K562 (cell line): ENCODE data around the gene TTC23L. TPM values are rescaled to one million over a fixed set of nuclear protein-coding genes. Genes with fewer than 3 reads are reported as not detected.
A peak's percentile ranks its signal among the peaks of the same experiment; 100 is the strongest.

ENCODE experiments used
- COPS2 ChIP-seq: fragments of 450-650 bp; conservative IDR thresholded peaks from 2 replicates; pipeline ENCODE4 v1.6.1; 2016; ENCODE audit warnings: mild to moderate bottlenecking, moderate library complexity
- DIDO1 ChIP-seq: fragments of 450-650 bp; IDR thresholded peaks from 2 replicates; pipeline ENCODE4 v1.6.1; 2016; ENCODE audit warnings: low read depth, missing biosample characterization, missing genetic modification characterization
- ESRRB ChIP-seq: fragments of 250-450 bp; sonication (Bioruptor Pico); IDR thresholded peaks from 2 replicates; pipeline ENCODE4 v1.5.0; 2020; ENCODE audit warnings: mild to moderate bottlenecking, moderate library complexity, borderline replicate concordance
- GATAD2B ChIP-seq: fragments of 450-650 bp; IDR thresholded peaks from 2 replicates; pipeline ENCODE4 v1.6.1; 2017; ENCODE audit warnings: mild to moderate bottlenecking, borderline replicate concordance
- HNRNPK ChIP-seq: fragments of 200-400 bp; formaldehyde crosslinking; IDR thresholded peaks from one replicate; pipeline ENCODE4 v1.6.1; 2018; ENCODE audit warnings: mild to moderate bottlenecking, low read depth, low read length; ENCODE audit not compliant: poor library complexity, severe bottlenecking
- MAZ ChIP-seq, 2 experiments: fragments of 450-650 bp in 1 of 2; sonication (generic) in 1 of 2; formaldehyde crosslinking; IDR thresholded peaks in 1 of 2; conservative IDR thresholded peaks in 1 of 2; 2 replicates each; pipeline versions ENCODE4 v1.4.0 to v1.5.0; 2020; ENCODE audit warnings: mild to moderate bottlenecking in 1 of 2, missing genetic modification reagents in 1 of 2
- MBD1 ChIP-seq: fragments of 250-450 bp; sonication (Bioruptor Pico); IDR thresholded peaks from 2 replicates; pipeline ENCODE4 v1.8.0; 2022; ENCODE audit warnings: inconsistent platforms
- MCM3 ChIP-seq: fragments of 450-650 bp; IDR thresholded peaks from 2 replicates; pipeline ENCODE4 v1.6.1; 2016
- MCM5 ChIP-seq: fragments of 450-650 bp; IDR thresholded peaks from 2 replicates; pipeline ENCODE4 v1.6.1; 2016; ENCODE audit warnings: low read depth
- NELFE ChIP-seq: IDR thresholded peaks from 2 replicates; pipeline ENCODE4 v1.6.1; 2011; ENCODE audit warnings: mild to moderate bottlenecking; ENCODE audit not compliant: insufficient read depth, insufficient read length
- PCBP2 ChIP-seq: fragments of 200-400 bp; formaldehyde crosslinking; IDR thresholded peaks from 2 replicates; pipeline ENCODE4 v1.6.1; 2018; ENCODE audit warnings: low read length, low read depth, mild to moderate bottlenecking, moderate library complexity; ENCODE audit not compliant: poor library complexity, severe bottlenecking
- RCOR1 ChIP-seq, 2 experiments: IDR thresholded peaks; 2 replicates each; pipeline ENCODE4 v1.6.1; 2012; ENCODE audit warnings: low read depth in 2 of 2, low read length in 2 of 2, borderline replicate concordance in 1 of 2, improper control_type of control experiment in 1 of 2
- RFX7 ChIP-seq: fragments of 250-450 bp; sonication (Bioruptor Pico); IDR thresholded peaks from 2 replicates; pipeline ENCODE4 v1.5.1; 2021; ENCODE audit warnings: mild to moderate bottlenecking
- TBL1XR1 ChIP-seq, 2 experiments: IDR thresholded peaks; 2 replicates each; pipeline ENCODE4 v1.6.1; 2012; ENCODE audit warnings: improper control_type of control experiment in 2 of 2, low read length in 2 of 2, mild to moderate bottlenecking in 1 of 2
- ZNF175 ChIP-seq: fragments of 200-800 bp; sonication (Bioruptor generic); IDR thresholded peaks from 2 replicates; pipeline ENCODE4 v1.6.1; 2016; ENCODE audit warnings: low read depth, mild to moderate bottlenecking, missing genetic modification characterization, missing compliant biosample characterization
- ZNF395 ChIP-seq: fragments of 200-800 bp; sonication (Bioruptor generic); IDR thresholded peaks from 2 replicates; pipeline ENCODE4 v1.6.1; 2017; ENCODE audit warnings: missing genetic modification characterization, missing compliant biosample characterization
- ZNF586 ChIP-seq: fragments of 450-650 bp; formaldehyde crosslinking; conservative IDR thresholded peaks from 2 replicates; pipeline ENCODE4 v1.4.0; 2020; ENCODE audit warnings: mild to moderate bottlenecking, moderate library complexity
- ZNF696 ChIP-seq: fragments of 250-450 bp; sonication (Bioruptor Pico); conservative IDR thresholded peaks from 2 replicates; pipeline ENCODE4 v1.4.0; 2020; ENCODE audit warnings: mild to moderate bottlenecking, moderate library complexity
- polyA plus RNA-seq, 8 experiments: library from polyadenylated mRNA; depleted of rRNA in 4 of 8; stranded (reverse) in 5 of 8; unstranded in 3 of 8; fragments of >200 nt; fragmentation: Nextera tagmentation in 2 of 8; fragmentation: Illumina TruSeq in 1 of 8; extraction: Ambion mirVana in 2 of 8; extraction: Trizol in 1 of 8; gene quantifications; 2 replicates each; pipeline versions ENCODE4 v1.2.1 to v1.2.3, GENCODE V29; 2011 to 2014; ENCODE audit warnings: inconsistent platforms in 1 of 8, missing spikeins in 1 of 8
- total RNA-seq, 7 experiments: library from RNA; depleted of rRNA in 6 of 7; stranded (reverse); fragments of >200 nt in 6 of 7; fragmentation: Illumina TruSeq in 2 of 7; extraction: Trizol in 2 of 7; gene quantifications; 2 replicates each; pipeline versions ENCODE4 v1.2.1 to v1.2.3, GENCODE V29; 2011 to 2021; ENCODE audit warnings: low replicate concordance in 1 of 7

The TTC23L gene
- total and polyA plus RNA-seq, 9 of the 15 experiments (the other 6 are each of a cell fraction or from before 2014, with no cell fraction given), result 0.03 to 0.32 (median 0.14) TPM; not detected in 2

DNA sequence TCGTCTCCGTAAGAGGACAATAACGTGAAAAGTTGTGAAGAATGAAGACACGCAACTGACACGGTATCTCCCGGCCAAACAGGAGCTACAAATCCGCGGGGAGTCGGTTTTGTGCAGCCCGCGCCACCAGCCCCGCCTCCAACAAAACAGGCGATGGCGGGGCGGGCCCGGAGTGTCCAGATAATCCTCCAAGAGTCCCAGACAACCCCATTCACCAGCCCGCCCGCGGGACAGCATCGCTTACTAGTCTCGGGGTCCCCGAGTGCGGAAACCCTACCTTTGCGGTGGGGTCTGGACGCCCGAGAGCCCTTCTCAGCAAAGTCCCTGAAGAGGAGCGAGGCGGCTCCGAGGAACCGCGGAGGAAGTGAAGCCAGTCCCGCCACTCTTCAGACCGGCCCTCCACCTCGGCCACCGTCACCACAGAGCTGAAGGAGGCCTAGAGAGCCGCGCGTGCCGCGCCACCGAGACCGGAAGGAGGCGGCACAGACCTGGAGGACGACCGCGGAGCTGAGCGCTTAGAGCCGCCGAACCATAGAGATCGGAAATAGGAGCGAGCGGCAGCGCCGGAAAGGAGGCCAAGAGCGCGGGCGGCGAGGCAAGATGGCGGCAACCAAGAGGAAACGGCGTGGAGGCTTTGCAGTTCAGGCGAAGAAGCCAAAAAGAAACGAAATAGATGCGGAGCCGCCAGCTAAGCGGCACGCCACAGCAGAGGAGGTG, 76.3 kb downstream of the TTC23L start, which contains the start of the genes BRIX1 and RAD1 (continued):
- TF ChIP-seq RCOR1 (IDR thresholded peaks at IDR 0.05; ENCODE audit: borderline replicate concordance in 1 of 2, low read depth in 2 of 2, low read length in 2 of 2) (peak in 1 of 2 experiments; percentile 76; a peak in 2 of 4 replicates), GATAD2B (no peak), MBD1 (CRISPR knock-in tag) (no peak), RFX7 (CRISPR knock-in tag) (no peak), ZNF586 (no peak), PCBP2 (no peak), MCM5 (no peak), HNRNPK (no peak), MAZ (CRISPR knock-in tag; conservative IDR thresholded peaks at IDR 0.05 in 1 of 2, IDR thresholded peaks at IDR 0.05 in 1 of 2) (peak; percentile 81 to 94), MCM3 (no peak), NELFE (no peak), ESRRB (no peak), ZNF395 (CRISPR knock-in tag) (no peak), DIDO1 (peak; percentile 92), COPS2 (no peak), ZNF696 (no peak), TBL1XR1 (IDR thresholded peaks at IDR 0.05; ENCODE audit: low read length in 2 of 2) (peak; percentile 50 to 68; a peak in 2 of 4 replicates), ZNF175 (CRISPR knock-in tag) (no peak)
